ENCODE data around the gene RIC8A. TPM values are rescaled to one million over a fixed set of nuclear protein-coding genes. Genes with fewer than 3 reads are reported as not detected.

RIC8A gene
- total and polyA plus RNA-seq, 10 of the 15 experiments (the other 5 are each of a cell fraction or from before 2014, with no cell fraction given), result 10.4 to 157 (median 81.4) TPM

DNA sequence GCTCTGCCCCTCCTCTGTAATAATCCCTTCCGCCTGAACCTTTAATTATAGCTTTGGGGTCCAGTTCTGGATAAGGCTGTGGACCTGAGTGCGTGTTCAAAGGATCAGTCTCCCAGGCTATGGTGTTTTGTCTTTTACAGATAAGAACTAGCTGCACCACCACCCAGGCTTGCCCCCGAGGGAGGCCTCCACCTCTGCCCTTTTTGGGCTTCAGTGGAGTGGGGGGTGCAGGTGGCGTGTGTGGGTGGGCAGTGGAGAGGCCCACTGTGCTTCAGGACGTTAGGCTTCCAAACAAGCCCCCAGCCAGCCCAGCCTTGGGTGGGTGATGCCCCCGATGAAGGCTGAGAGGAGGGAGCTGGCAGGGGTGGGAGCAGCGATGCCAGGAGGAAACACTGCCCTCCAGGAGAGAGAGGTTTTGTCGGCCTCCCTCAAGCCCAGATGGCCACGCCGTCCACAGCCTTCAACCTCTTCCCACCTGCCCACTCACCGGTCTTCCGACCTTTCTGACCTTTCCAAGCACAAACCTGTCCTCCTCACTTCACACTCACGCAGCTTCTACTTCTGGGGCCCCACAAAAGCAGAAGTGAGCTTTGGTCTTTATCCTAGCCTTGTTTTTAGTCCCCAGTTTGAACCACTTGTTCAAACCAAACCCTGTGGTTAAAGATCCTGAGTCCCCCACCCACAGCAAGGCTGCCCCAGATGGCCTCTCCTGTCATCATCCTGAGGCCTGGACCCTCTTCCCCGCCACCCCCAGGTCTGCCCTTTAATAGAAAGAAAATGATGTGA, 49.6 kb downstream of the RIC8A start (continued):
- TF ChIP-seq ZBTB33 (IDR thresholded peaks at IDR 0.05) (no peak), WRNIP1 (IDR thresholded peaks at IDR 0.05; ENCODE audit: borderline replicate concordance, low read depth, low read length) (no peak), CREM (IDR thresholded peaks at IDR 0.05; ENCODE audit: low read depth) (no peak), JUND (IDR thresholded peaks at IDR 0.05; ENCODE audit: low read depth, low read length) (no peak), ZNF217 (IDR thresholded peaks at IDR 0.05) (no peak), BCL11A (IDR thresholded peaks at IDR 0.05; ENCODE audit: low read depth, low read length) (peak; percentile 54; the same call in 1 of the 2 replicates), EED (IDR thresholded peaks at IDR 0.05; ENCODE audit: low read depth) (peak; percentile 65; the same call in 1 of the 2 replicates), JUNB (IDR thresholded peaks at IDR 0.05) (no peak), SKIL (IDR thresholded peaks at IDR 0.05; ENCODE audit: low read depth, poor library complexity, severe bottlenecking) (no peak), GABPA (IDR thresholded peaks at IDR 0.05; ENCODE audit: low read depth) (no peak), FOXK2 (IDR thresholded peaks at IDR 0.05) (no peak), POLR2A (IDR thresholded peaks at IDR 0.05; ENCODE audit: low read depth, low read length) (no peak), MYC (IDR thresholded peaks at IDR 0.05; ENCODE audit: insufficient read depth, insufficient read length, insufficient replicate concordance, low read length, severe bottlenecking) (no peak), KDM1A (IDR thresholded peaks at IDR 0.05; ENCODE audit: borderline replicate concordance) (no peak), NFYB (IDR thresholded peaks at IDR 0.05; ENCODE audit: insufficient read depth, low read depth, low read length) (no peak), CEBPB (IDR thresholded peaks at IDR 0.05; ENCODE audit: borderline replicate concordance in 1 of 2, low read depth in 2 of 2, low read length in 2 of 2) (no peak), MLLT1 (IDR thresholded peaks at IDR 0.05) (0 out of 2 replicates have a peak, but pooled peaks have one; percentile 14)
- TF ChIP-seq, protein P1, sequence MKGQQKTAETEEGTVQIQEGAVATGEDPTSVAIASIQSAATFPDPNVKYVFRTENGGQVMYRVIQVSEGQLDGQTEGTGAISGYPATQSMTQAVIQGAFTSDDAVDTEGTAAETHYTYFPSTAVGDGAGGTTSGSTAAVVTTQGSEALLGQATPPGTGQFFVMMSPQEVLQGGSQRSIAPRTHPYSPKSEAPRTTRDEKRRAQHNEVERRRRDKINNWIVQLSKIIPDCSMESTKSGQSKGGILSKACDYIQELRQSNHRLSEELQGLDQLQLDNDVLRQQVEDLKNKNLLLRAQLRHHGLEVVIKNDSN (IDR thresholded peaks at IDR 0.05; ENCODE audit: borderline replicate concordance, extremely low read length, insufficient read depth, low read depth, low read length), result no peak
- TF ChIP-seq, protein P2, sequence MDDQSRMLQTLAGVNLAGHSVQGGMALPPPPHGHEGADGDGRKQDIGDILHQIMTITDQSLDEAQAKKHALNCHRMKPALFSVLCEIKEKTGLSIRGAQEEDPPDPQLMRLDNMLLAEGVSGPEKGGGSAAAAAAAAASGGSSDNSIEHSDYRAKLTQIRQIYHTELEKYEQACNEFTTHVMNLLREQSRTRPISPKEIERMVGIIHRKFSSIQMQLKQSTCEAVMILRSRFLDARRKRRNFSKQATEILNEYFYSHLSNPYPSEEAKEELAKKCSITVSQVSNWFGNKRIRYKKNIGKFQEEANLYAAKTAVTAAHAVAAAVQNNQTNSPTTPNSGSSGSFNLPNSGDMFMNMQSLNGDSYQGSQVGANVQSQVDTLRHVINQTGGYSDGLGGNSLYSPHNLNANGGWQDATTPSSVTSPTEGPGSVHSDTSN (IDR thresholded peaks at IDR 0.05; ENCODE audit: insufficient replicate concordance, low read depth, low read length), result no peak
